GM15510 (cell line): Measurements from ENCODE around the gene SFTPD.

ENCODE experiments used
- POLR2A ChIP-seq: IDR thresholded peaks from 3 replicates; pipeline ENCODE4 v1.6.1; 2011; ENCODE audit warnings: borderline replicate concordance; ENCODE audit not compliant: insufficient read length; ENCODE audit errors: extremely low read depth

The SFTPD gene

DNA sequence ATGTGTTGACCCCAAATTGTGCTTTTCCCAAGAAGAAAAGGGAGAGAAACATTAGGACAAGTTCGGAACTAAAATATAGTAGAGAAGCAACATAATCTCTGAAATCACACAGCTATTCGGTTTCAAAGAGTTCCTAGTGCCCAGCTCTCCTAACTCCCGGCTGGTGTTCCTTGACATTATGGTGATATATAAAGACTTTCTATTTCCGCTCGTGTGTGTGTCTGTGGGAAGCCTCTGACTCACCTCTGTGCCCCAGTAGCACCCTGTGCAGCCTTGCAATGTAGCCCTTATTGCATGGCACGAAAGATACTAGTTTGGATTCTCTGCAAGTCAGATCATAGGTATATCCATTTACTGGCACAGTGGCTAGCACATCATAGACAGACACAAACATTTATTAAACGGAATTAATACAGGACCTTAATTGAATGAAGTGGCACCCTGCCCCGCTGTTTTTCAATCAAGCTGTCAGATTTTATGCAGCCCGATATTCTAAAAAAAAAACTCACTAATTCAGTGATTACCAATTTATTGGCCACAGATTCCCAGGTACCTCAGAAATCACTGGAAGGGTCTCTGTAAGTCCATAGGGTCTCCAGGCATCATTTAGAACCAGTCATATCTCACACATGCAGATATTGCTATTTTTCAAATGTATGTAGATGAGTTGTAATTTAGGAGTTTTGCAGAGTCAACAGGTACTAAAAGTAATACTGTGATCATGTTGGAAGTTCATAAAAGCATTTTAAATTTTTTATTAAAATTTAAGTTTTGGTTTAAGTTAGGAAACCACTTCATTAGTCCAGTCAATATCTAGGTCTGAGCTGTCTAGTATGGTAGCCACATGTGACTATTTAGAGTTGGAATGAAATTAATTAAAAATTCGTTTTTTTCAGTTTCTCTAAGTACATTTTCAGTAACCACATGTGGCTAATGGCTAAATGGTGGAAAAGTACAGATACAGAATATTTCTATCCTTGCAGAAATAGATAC, 43.3 kb downstream of the SFTPD start:
- no peak for TF ChIP-seq POLR2A

DNA sequence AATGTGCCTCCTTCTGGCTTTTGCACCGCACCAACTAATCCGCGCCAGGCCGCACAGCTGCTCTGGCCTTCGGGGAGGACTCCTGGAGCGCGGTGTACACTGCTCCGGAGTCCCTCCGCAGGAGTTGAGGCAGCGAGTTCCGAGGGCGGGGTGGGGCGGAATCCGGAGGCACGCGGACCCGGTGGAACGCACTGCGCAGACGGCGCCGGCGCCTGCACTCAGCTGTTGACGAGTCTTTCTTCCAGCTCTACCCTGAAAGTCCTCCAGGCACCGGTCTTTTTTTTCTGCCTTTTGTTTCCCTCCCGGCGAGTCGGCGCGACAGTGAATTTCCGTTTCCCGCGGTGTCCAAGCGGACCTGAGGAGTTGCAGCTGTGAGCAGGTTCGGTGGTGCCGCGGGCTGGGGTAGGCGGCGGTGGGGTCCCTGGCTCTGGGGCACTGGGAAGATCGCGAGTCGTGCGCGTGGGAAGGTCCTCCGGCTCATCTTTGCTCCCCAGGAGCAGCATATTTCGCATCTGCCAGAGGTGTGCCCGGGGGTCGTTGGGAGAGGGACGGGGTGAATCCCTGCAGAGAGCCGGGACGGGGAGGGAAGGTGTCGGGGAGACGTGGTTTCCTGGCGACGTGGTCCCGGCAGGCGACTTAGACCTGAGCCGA, 44.1 kb downstream of the SFTPD start:
- no peak for TF ChIP-seq POLR2A

DNA sequence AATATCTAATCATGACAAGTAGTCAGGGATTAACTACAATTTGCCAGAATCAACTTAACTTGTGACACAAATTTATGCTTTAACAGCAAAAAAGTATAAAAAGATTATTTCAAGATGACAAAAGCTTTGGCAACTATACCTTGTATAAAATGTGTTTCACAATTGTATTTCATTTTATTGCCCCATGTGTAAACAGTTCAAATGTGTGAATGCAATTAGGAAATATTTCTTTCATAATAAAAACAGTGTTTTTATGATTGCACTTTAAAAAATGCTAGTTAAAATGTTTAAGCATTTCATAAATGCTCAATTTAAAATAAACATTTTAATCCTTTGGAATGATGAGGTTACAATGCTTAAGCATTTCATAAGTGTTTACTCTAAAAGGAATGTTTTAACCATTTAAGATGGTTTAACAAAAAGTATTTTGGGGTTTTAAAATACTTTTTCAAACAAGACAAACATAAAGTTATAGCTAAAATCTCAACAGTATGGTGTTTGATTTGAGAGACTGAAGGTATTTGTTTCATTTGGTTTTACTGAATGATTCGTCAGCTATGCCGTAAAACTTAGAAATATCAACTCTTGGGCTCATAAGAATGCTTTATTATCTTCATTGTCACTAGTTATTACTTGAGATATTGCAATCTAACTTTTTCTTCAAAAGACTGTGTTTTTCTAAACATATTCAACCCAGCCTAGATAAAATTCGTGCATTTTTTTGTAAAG, 50.1 kb downstream of the SFTPD start:
- TF ChIP-seq POLR2A, result no peak

DNA sequence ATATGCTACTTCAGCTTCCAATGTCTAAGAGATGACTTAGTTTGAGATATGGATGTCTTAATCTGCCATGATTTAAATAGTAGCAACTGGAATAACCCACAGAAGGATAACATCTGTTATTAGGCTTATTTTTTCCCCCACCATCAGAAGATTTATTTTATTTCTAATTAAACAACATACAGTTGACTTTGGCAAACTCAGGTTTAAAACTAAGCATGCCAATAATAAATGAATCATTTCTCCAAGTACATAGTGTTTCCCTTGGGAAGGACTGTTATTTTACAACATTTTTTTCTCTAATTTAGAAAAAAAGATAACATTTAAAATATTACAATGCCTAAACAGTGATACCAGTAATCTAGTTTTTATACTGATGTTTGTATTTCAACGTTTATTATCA, 58.4 kb downstream of the SFTPD start:
- no peak for TF ChIP-seq POLR2A
